Neural cell (in vitro differentiated cells): Measurements from ENCODE around the gene INTS11. TPM values are rescaled to one million over a fixed set of nuclear protein-coding genes. Genes with fewer than 3 reads are reported as not detected.

Source experiments
- H2AFZ ChIP-seq: fragments of 200-600, 300-800 bp; sonication (generic), shearing (Covaris generic); 2 replicates; pipeline ENCODE4 v1.6.0; 2014; ENCODE audit warnings: low read depth, mild to moderate bottlenecking, antibody characterized with exemption, low read length, moderate library complexity
- H3F3A ChIP-seq: fragments of 200-600 bp; shearing (Covaris generic); 2 replicates; pipeline ENCODE4 v1.6.1; 2016; ENCODE audit warnings: mild to moderate bottlenecking, moderate library complexity, mixed read lengths, antibody characterized with exemption, low read length; ENCODE audit not compliant: insufficient read depth, poor library complexity, severe bottlenecking
- H3K27ac ChIP-seq: fragments of 200-600, 300-800 bp; sonication (generic), shearing (Covaris generic); 2 replicates; pipeline ENCODE4 v1.5.1; 2014; ENCODE audit warnings: mild to moderate bottlenecking, low read length, moderate library complexity
- H3K27me3 ChIP-seq: fragments of 300-800, 200-600 bp; sonication (generic), shearing (Covaris generic); 2 replicates; pipeline ENCODE4 v1.6.0; 2014; ENCODE audit warnings: mild to moderate bottlenecking, low read depth, low read length, moderate library complexity; ENCODE audit not compliant: insufficient read depth
- H3K36me3 ChIP-seq: fragments of 300-800, 200-600 bp; sonication (generic), shearing (Covaris generic); 2 replicates; pipeline ENCODE4 v1.5.1; 2014; ENCODE audit warnings: mild to moderate bottlenecking, antibody characterized with exemption, low read length, moderate library complexity; ENCODE audit not compliant: insufficient read depth
- H3K4me2 ChIP-seq: fragments of 300-800, 200-600 bp; sonication (generic), shearing (Covaris generic); 2 replicates; pipeline ENCODE4 v1.6.0; 2014; ENCODE audit warnings: mild to moderate bottlenecking, low read length
- H3K4me3 ChIP-seq: fragments of 300-800, 200-600 bp; sonication (generic), shearing (Covaris generic); 2 replicates; pipeline ENCODE4 v1.5.1; 2014; ENCODE audit warnings: mild to moderate bottlenecking, low read length, moderate library complexity
- H3K79me2 ChIP-seq: fragments of 200-600 bp; shearing (Covaris generic); replicated peaks from 2 replicates; pipeline ENCODE4 v1.6.0; 2014; ENCODE audit warnings: mild to moderate bottlenecking, low read length, moderate library complexity; ENCODE audit not compliant: insufficient read depth
- H3K9ac ChIP-seq: fragments of 300-800, 200-600 bp; sonication (generic), shearing (Covaris generic); 2 replicates; pipeline ENCODE4 v1.6.1; 2016; ENCODE audit warnings: mild to moderate bottlenecking, low read length, mixed read lengths
- H3K9me2 ChIP-seq: fragments of 200-600 bp; shearing (Covaris generic); 2 replicates; pipeline ENCODE4 v1.6.1; 2016; ENCODE audit warnings: mild to moderate bottlenecking, low read length, mixed read lengths; ENCODE audit not compliant: insufficient read depth
- H3K9me3 ChIP-seq: fragments of 200-600, 300-800 bp; sonication (generic), shearing (Covaris generic); 2 replicates; pipeline ENCODE4 v1.6.1; 2016; ENCODE audit warnings: mild to moderate bottlenecking, mixed run types, low read length, moderate library complexity, mixed read lengths
- H4K20me1 ChIP-seq: fragments of 200-600 bp; shearing (Covaris generic); 2 replicates; pipeline ENCODE4 v1.6.1; 2016; ENCODE audit warnings: mild to moderate bottlenecking, mixed run types; ENCODE audit not compliant: insufficient read depth
- EP300 ChIP-seq: fragments of 450-650 bp; conservative IDR thresholded peaks from 2 replicates; pipeline ENCODE4 v1.6.1; 2014; ENCODE audit warnings: antibody characterized with exemption, mild to moderate bottlenecking, moderate library complexity; ENCODE audit not compliant: poor library complexity, severe bottlenecking
- EZH2 ChIP-seq: fragments of 200-600, 300-800 bp; shearing (Covaris generic), sonication (generic); IDR thresholded peaks from 2 replicates; pipeline ENCODE4 v1.6.1; 2014; ENCODE audit warnings: antibody characterized with exemption, low read length, borderline replicate concordance, mild to moderate bottlenecking; ENCODE audit not compliant: insufficient read depth, poor library complexity, severe bottlenecking
- MXI1 ChIP-seq: fragments of 450-650 bp; conservative IDR thresholded peaks from 2 replicates; pipeline ENCODE4 v1.6.1; 2014; ENCODE audit warnings: antibody characterized with exemption, mild to moderate bottlenecking; ENCODE audit not compliant: poor library complexity, severe bottlenecking
- POLR2AphosphoS5 ChIP-seq: IDR thresholded peaks from 2 replicates; pipeline ENCODE4 v1.6.1; 2012
- RAD21 ChIP-seq: fragments of 450-650 bp; conservative IDR thresholded peaks from 2 replicates; pipeline ENCODE4 v1.6.1; 2014; ENCODE audit warnings: antibody characterized with exemption, mild to moderate bottlenecking, moderate library complexity
- SMC3 ChIP-seq: fragments of 450-650 bp; conservative IDR thresholded peaks from 2 replicates; pipeline ENCODE4 v1.6.1; 2014; ENCODE audit warnings: antibody characterized with exemption, mild to moderate bottlenecking, moderate library complexity; ENCODE audit not compliant: poor library complexity
- TAF1 ChIP-seq: IDR thresholded peaks from 2 replicates; pipeline ENCODE4 v1.6.1; 2012; ENCODE audit warnings: low read depth
- polyA plus RNA-seq: library from polyadenylated mRNA; depleted of rRNA; stranded (reverse); fragments of >200 nt; gene quantifications from 2 replicates; pipeline ENCODE4 v1.2.3, GENCODE V29; 2014
- TF ChIP-seq, protein P1 (sequence below): fragments of 450-650 bp; IDR thresholded peaks from 2 replicates; pipeline ENCODE4 v1.5.1; 2014; ENCODE audit warnings: antibody characterized with exemption, mild to moderate bottlenecking, moderate library complexity; ENCODE audit not compliant: poor library complexity, severe bottlenecking
- TF ChIP-seq, protein P2 (sequence below): IDR thresholded peaks from 2 replicates; pipeline ENCODE4 v1.6.1; 2012; ENCODE audit warnings: borderline replicate concordance

Gene INTS11
- polyA plus RNA-seq, 1 donor from 2014 or later: 131 TPM

DNA sequence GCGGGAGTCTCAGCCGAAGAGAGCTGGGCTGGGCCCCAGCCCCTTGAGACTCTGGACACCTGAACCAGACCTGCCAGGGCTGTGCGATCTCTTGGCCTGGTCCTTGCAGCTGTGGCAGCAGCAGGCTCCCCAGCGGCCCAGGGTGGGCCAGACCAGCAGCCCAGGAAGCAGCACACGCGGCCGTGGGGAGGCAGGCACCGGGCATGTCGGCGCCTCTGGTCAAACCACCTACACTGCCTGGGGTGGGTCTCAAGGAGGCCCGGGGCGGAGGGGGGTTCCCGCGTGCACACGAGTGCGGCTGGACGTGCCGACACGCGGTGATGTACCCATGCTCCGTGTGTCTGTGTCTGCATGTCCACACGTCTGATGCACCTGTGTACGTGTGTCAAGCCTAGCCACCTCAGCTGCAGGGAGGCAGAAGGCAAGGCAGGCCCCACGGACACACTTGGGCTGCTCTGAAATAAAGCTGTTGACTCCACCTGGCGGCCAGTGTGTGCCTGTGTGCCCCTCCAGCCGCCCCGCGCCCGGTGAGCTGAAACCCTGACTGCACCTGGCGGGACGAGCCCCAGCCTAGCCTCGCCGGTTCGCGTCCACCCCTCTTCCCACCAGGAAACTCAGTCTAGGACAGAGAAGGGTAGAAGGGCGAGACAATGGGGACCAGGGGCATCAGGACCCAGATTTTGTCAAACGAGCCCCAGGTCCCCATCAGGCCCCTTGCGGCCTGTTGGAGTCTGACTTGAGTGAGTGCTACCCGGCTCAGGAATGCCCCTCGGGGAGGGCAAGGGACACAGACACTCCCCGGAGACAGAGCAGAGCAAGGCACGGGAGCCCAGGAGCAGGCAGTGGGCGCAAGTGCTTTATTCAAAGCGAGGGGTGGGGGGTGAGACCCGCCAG, 32.7 kb downstream of the INTS11 start:
- Histone ChIP-seq H3K9me2 (no peaks in the 10 kb centered on the region), H3F3A (no peaks in the 10 kb centered on the region), H3K9me3 (no peaks in the 10 kb centered on the region), H3K9ac (peak overlapping the region; percentile 16), H2AFZ (no peak overlapping the region), H3K79me2 (no peaks in the 10 kb centered on the region), H3K36me3 (no peaks in the 10 kb centered on the region), H3K27me3 (no peaks in the 10 kb centered on the region), H3K4me3 (no peak overlapping the region), H3K4me2 (no peak overlapping the region), H4K20me1 (no peaks in the 10 kb centered on the region), H3K27ac (no peak overlapping the region)
- TF ChIP-seq MXI1 (peak; percentile 34), POLR2AphosphoS5 (peak; percentile 51), EP300 (no peak), RAD21 (peak; percentile 70), SMC3 (peak; percentile 79)
- TF ChIP-seq, protein P1, sequence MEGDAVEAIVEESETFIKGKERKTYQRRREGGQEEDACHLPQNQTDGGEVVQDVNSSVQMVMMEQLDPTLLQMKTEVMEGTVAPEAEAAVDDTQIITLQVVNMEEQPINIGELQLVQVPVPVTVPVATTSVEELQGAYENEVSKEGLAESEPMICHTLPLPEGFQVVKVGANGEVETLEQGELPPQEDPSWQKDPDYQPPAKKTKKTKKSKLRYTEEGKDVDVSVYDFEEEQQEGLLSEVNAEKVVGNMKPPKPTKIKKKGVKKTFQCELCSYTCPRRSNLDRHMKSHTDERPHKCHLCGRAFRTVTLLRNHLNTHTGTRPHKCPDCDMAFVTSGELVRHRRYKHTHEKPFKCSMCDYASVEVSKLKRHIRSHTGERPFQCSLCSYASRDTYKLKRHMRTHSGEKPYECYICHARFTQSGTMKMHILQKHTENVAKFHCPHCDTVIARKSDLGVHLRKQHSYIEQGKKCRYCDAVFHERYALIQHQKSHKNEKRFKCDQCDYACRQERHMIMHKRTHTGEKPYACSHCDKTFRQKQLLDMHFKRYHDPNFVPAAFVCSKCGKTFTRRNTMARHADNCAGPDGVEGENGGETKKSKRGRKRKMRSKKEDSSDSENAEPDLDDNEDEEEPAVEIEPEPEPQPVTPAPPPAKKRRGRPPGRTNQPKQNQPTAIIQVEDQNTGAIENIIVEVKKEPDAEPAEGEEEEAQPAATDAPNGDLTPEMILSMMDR: peak; percentile 74
- TF ChIP-seq, protein P2, sequence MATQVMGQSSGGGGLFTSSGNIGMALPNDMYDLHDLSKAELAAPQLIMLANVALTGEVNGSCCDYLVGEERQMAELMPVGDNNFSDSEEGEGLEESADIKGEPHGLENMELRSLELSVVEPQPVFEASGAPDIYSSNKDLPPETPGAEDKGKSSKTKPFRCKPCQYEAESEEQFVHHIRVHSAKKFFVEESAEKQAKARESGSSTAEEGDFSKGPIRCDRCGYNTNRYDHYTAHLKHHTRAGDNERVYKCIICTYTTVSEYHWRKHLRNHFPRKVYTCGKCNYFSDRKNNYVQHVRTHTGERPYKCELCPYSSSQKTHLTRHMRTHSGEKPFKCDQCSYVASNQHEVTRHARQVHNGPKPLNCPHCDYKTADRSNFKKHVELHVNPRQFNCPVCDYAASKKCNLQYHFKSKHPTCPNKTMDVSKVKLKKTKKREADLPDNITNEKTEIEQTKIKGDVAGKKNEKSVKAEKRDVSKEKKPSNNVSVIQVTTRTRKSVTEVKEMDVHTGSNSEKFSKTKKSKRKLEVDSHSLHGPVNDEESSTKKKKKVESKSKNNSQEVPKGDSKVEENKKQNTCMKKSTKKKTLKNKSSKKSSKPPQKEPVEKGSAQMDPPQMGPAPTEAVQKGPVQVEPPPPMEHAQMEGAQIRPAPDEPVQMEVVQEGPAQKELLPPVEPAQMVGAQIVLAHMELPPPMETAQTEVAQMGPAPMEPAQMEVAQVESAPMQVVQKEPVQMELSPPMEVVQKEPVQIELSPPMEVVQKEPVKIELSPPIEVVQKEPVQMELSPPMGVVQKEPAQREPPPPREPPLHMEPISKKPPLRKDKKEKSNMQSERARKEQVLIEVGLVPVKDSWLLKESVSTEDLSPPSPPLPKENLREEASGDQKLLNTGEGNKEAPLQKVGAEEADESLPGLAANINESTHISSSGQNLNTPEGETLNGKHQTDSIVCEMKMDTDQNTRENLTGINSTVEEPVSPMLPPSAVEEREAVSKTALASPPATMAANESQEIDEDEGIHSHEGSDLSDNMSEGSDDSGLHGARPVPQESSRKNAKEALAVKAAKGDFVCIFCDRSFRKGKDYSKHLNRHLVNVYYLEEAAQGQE: no peak

DNA sequence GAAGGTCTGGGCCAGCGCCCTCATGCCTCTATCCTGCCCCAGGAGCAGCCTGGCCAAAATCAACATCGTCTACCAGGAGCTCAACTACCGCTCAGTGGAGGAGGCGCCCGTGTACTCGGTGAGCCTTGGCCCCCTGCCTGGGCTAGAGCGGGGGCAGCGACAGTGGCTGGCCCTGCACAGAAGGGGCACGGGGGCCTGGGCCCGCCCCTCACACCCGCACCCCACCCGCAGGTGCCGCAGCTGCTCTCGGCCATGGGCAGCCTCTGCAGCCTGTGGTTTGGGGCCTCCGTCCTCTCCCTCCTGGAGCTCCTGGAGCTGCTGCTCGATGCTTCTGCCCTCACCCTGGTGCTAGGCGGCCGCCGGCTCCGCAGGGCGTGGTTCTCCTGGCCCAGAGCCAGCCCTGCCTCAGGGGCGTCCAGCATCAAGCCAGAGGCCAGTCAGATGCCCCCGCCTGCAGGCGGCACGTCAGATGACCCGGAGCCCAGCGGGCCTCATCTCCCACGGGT, 33.4 kb downstream of the INTS11 start:
- Histone ChIP-seq H3K9me2 (no peaks in the 10 kb centered on the region), H3K9me3 (no peaks in the 10 kb centered on the region), H3K36me3 (no peaks in the 10 kb centered on the region), H3K4me3 (no peak overlapping the region), H3K4me2 (no peak overlapping the region), H3K27ac (no peak overlapping the region), H3K27me3 (no peaks in the 10 kb centered on the region), H4K20me1 (no peaks in the 10 kb centered on the region), H3K9ac (no peak overlapping the region), H3F3A (no peaks in the 10 kb centered on the region), H2AFZ (no peak overlapping the region), H3K79me2 (no peaks in the 10 kb centered on the region)
- no peak for TF ChIP-seq TAF1
- no peak for TF ChIP-seq EZH2
- TF ChIP-seq MXI1: no peak
- no peak for TF ChIP-seq EP300
- no peak for TF ChIP-seq POLR2AphosphoS5
- TF ChIP-seq, protein P1: no peak
- no peak for TF ChIP-seq SMC3
- TF ChIP-seq RAD21: no peak
- TF ChIP-seq, protein P2: no peak
